ENCODE data around the gene LMBR1L.
"Not testable (repeated sequence)": the region's sequence is repeated elsewhere in the genome, so short reads cannot be mapped to it uniquely, and the experiment has no call there.

The LMBR1L gene

GRCh38 chr12:49084438-49084837 lies 26.2 kb downstream of the LMBR1L start:
- DNase-seq, result no peak

- no peak for DNase-seq
Observed at GRCh38 chr12:49079793-49080192, 30.9 kb downstream of the LMBR1L start.

GRCh38 chr12:49070971-49071370 lies 39.7 kb downstream of the LMBR1L start:
- no peak for DNase-seq

GRCh38 chr12:49069507-49070346 lies 40.9 kb downstream of the LMBR1L start, which contains the start of gene RHEBL1:
RHEBL1 (minus strand) TSS chr12:49069979; CDS start chr12:49069785, 194 bp downstream.
- peak; percentile 86 for DNase-seq

GRCh38 chr12:49068879-49069506 lies 41.7 kb downstream of the LMBR1L start:
- DNase-seq, result no peak

GRCh38 chr12:49066120-49066519 lies 44.5 kb downstream of the LMBR1L start:
- no peak for DNase-seq

- DNase-seq, result no peak
Observed at GRCh38 chr12:49064767-49065152, 45.9 kb downstream of the LMBR1L start.

GRCh38 chr12:49061916-49062315 lies 48.7 kb downstream of the LMBR1L start:
- not testable (repeated sequence) for DNase-seq

- DNase-seq, result no peak
Observed at GRCh38 chr12:49061157-49061650, 49.4 kb downstream of the LMBR1L start.

- peak; percentile 78 for DNase-seq
Observed at GRCh38 chr12:49060237-49061156, 50.1 kb downstream of the LMBR1L start, which contains the start of gene KMT2D. KMT2D (minus strand) TSS chr12:49060794; CDS start chr12:49055324, 5,470 bp downstream.

GRCh38 chr12:49059299-49060171 lies 51.1 kb downstream of the LMBR1L start:
- DNase-seq, result no peak

- no peak for DNase-seq
Observed at GRCh38 chr12:49059045-49059298, 51.7 kb downstream of the LMBR1L start.

- no peak for DNase-seq
Observed at GRCh38 chr12:49058366-49059044, 52.1 kb downstream of the LMBR1L start.

GRCh38 chr12:49057888-49058287 lies 52.8 kb downstream of the LMBR1L start:
- no peak for DNase-seq

GRCh38 chr12:49055978-49056754 lies 54.5 kb downstream of the LMBR1L start:
- peak; percentile 19 for DNase-seq

- no peak for DNase-seq
Observed at GRCh38 chr12:49055092-49055491, 55.6 kb downstream of the LMBR1L start.

- no peak for DNase-seq
Observed at GRCh38 chr12:49054524-49054923, 56.1 kb downstream of the LMBR1L start.

- DNase-seq, result no peak
Observed at GRCh38 chr12:49054096-49054495, 56.6 kb downstream of the LMBR1L start.

- no peak for DNase-seq
Observed at GRCh38 chr12:49052451-49053208, 58.0 kb downstream of the LMBR1L start.
